GM19467 (cell line): ENCODE results near the gene ERMAP.

ENCODE experiments used
- ATAC-seq: cut with Tn5 transposase; IDR thresholded peaks from one replicate; pipeline ENCODE4 v1.9.1; 2021; ENCODE audit warnings: mild to moderate bottlenecking, moderate library complexity; ENCODE audit not compliant: unreplicated experiment

Gene ERMAP, protein sequence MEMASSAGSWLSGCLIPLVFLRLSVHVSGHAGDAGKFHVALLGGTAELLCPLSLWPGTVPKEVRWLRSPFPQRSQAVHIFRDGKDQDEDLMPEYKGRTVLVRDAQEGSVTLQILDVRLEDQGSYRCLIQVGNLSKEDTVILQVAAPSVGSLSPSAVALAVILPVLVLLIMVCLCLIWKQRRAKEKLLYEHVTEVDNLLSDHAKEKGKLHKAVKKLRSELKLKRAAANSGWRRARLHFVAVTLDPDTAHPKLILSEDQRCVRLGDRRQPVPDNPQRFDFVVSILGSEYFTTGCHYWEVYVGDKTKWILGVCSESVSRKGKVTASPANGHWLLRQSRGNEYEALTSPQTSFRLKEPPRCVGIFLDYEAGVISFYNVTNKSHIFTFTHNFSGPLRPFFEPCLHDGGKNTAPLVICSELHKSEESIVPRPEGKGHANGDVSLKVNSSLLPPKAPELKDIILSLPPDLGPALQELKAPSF

DNA sequence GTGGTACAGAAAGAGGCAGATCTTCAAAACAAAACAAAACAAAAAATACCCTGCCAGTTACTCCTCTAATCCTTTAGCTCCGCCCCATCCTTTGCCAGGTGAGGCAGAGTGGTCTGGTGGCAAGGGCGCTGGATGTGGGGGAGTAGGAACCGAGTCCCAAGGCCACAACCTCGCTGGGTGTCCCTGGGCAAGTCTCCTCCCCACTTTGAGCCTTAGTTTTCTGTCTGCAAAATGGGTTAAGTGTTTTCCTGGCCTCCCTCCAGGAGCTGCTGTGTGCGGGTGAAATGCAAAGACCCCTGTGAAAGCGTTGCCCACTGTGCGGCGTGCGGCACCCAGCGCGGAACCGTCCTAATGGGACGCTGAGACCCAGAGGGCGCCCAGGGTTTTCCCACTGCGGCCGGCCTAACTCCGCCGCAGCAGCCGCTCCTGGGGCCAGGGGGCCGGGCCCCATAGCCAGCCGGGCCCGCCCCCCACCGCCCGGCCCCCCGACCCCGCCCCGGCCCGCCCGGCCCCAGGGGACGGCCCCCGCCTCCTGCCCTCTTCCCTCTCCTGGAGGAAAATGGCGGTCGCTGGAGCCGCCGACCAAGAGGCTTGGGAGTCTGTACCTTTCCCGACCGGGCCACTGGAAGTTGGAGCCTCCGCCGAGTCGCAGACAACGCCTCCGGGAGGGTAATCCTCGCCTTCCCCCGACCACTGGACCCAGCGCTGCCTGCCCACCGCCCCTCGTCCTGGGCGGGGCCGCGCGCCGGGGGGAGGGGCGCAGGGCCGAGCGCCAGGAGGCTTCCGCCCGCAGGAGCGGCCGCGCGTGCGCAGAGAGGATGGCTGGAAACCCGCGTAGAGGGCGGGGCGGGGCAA is at the start of gene ERMAP, which contains the start of gene SVBP:
Gene ERMAP (plus strand): TSS at position 538 of the 855 bp plus-strand sequence. CDS start 13,327 bp downstream, outside the sequence.
Gene SVBP (minus strand): TSS at position 813 of the 855 bp plus-strand sequence. CDS start 853 bp downstream, outside the sequence.
- ATAC-seq = peak; percentile 75

DNA sequence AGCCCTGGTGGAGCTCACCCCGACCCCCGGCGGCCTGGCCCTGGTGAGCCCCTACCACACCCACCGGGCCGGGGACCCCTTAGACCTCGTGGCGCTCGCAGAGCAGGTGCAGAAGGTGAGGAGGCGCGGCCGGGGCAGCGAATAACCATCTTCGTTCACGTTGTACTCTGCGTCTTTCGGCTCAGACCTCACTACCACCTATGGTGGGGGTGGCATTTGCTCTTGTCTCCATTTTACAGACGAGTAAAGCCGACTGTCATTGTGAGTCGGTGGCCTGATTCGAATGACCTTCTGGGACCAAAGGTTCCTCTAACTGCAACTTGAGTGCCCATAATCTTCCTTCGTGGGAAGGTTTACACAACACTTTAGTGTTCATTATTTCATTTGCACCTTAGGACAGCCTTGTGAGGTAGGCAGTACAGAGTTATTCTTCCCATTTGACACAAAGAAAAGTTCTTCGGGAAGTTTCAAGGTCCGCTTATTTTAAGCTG is 49.4 kb upstream of the ERMAP start:
- peak; percentile 16 for ATAC-seq

DNA sequence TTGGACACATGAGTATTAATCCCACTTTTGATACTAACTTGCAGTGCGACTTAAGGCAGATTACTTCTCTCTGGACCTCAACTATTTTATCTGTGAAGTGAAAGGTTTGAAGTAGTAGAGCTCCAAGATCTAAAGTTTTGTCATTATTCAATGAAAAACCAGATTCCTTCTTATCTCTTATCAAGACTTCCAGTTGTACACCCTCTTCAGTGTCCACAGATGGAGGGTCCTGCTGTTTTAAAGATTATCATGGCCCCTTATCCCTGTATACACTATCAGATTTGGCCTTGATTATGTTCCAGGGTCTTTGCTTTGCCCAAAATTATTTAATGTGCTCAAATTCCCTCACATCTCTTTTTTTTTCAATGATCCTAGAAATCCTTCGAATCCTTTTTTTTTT is 48.8 kb upstream of the ERMAP start:
- ATAC-seq = no peak

DNA sequence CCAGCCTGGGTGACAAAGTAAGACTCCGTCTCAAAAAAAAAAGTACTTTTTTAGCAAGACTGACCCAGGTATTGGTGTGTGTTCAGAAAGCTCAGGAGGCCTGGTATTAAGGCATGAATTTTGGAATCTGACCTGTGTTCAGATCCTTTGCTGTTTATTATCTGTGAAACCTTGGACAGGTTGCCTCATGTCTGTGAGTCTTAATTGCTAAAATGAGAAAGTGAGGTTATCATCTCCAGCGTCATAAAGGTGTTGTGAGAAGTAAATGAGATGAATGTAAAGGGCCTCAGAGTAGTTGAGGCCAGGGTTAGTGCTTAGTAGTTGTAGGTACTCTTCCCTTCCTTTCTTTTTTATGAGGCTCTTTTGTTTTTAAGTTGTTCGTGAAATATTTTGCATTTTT is 47.1 kb upstream of the ERMAP start:
- ATAC-seq = no peak

DNA sequence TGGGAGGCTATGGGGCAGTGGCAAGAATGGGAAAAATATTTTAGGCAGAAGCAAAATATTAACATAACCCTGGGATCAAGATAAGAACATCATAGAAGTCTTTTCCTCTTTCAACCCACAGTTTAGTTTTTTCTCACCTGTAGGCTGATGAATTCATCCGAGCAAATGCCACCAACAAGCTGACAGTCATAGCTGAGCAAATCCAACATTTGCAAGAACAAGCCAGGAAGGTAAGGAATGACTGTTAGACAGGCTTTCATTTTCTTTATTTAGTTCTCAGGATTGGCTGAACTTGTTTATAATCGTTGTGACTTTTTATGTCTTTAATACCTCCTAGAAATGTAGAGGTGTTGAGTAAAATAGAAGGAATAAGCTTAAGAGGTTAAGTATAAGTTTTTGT is 43.5 kb upstream of the ERMAP start:
- ATAC-seq = no peak

DNA sequence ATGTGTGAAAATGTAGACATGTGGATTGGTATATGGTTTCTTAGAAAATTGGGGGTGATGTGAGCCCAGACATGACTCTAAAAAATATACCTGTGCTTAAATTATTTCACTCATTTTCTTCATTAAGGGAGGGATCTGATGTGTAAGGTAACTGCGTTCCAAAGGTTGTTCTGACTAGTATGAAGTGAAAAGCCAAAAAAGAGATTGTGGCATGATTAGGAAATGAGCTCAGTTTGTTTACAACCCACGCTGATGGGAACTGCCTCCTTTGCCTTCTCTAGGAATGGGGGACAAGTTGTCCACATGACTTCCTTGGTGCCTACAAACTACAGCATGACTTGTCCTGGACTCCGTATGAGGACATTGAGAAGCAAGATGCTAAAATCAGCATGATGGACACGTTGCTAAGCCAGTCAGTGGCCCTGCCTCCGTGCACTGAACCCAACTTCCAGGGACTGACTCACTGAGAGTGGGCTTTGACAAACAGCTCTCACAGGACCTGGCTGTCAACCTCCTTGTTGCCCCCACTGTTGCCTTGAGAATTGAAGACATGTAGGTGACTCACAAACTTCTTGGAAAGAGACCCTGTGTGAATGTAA is 41.9 kb upstream of the ERMAP start:
- no peak for ATAC-seq

DNA sequence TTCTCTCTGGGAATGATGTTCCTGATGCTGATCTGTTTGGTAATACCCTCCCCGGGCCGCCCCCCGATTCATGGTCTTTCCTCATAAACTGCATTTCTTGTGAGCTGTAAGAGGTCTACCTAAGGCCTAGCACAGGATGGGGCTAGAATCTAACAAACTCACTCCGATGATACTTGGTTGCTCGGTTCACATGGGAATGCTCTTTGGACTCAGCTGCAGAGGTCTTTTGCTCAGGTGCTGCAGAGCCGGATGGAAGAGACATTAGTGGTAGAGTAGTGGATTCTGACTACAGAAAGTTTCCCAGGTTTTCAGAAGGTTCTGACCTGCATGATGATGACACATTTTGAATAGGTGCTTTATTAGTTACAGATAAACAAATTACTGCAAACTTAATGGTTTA is 40.4 kb upstream of the ERMAP start:
- ATAC-seq = no peak

DNA sequence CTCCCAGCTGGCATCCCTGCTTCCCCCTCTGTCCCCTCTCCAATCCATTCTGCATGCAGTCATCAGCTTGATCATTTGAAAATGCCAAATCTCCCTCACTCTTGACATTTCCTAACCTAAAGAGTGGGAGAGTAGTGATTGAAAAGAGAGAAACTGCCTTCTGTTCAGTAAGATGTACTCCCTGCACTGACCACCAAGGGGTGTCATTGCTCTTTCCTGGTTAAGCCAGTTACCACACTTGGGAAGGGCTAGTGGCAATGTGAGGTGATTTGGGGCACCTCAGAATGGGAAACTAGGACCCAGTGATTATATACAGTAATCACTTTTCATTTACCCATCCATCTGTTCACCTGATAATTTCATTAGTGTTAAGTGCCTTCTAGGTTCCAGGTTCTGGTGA is 39.1 kb upstream of the ERMAP start:
- ATAC-seq = no peak

DNA sequence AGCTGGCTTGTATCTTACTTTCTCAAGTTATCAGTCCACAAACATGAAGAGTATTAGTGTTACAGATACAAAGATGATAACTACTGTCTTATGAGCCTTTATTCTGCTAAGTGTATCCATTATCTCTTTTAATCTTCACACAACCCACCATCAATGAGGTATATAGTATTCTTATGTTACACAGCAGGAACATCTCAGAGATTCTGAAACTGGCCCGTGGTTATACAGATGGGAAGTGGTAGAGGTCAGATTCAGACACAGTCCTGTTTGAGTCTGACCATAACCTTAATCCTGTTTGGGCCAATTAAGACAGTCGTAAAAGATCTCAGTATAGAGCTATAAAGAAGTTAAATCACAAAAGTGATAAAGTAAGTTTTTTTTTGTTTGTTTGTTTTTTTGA is 37.2 kb upstream of the ERMAP start:
- no peak for ATAC-seq

DNA sequence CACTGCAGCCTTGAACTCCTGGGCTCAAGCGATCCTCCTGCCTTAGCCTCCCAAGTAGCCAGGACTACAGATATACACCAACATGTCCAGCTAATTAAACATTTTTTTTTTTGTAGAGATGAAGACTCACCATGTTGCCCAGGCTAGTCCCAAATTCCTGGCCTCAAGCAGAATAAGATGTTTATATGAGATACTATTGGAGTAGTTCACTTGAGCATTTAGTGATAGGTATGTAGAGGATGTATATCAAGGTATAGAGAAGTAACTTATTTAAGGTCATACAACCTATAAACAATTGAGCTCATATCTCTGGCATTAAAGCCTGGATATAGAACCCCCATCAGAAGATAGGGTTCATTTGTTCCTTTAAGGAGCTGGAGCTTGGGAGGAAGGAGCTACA is 36.7 kb upstream of the ERMAP start:
- ATAC-seq = no peak

DNA sequence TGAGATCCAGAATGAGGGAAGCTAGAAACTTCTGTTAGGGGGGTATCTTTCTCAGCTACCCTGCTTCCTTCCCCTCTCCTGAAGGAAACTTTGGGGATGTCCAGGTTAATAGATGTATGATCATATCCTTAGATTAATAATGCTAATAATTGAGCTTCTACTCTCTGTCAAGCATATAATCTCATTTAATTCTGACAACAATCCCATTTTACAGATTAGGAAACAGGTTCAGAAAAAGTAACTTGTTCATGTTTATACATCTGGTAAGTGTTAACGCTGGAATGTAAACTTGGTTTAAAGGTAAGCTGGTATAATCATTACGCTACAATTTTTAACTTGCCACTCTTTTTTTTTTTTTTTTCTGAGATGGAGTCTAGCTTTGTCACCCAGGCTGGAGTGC is 33.8 kb upstream of the ERMAP start:
- no peak for ATAC-seq

DNA sequence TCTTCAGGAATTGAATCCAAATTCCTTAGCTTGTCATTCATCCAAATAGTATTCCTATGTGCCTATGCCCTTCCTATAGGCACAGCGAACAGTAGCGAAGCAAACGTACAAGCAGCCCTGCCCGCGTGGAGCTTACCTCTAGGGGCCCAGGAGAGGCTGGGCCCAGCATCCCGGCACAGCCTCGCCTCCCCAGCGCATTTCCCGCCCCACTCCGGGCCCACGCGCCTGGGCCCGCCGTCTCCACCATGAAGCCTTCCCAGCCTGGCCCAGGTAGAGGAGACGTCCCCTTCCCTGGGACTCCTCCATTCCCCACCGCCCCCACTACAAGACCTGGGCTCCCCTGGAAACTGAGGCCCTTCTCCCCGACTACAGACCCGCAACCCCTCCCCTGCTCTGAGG is 32.4 kb upstream of the ERMAP start:
- ATAC-seq = no peak

DNA sequence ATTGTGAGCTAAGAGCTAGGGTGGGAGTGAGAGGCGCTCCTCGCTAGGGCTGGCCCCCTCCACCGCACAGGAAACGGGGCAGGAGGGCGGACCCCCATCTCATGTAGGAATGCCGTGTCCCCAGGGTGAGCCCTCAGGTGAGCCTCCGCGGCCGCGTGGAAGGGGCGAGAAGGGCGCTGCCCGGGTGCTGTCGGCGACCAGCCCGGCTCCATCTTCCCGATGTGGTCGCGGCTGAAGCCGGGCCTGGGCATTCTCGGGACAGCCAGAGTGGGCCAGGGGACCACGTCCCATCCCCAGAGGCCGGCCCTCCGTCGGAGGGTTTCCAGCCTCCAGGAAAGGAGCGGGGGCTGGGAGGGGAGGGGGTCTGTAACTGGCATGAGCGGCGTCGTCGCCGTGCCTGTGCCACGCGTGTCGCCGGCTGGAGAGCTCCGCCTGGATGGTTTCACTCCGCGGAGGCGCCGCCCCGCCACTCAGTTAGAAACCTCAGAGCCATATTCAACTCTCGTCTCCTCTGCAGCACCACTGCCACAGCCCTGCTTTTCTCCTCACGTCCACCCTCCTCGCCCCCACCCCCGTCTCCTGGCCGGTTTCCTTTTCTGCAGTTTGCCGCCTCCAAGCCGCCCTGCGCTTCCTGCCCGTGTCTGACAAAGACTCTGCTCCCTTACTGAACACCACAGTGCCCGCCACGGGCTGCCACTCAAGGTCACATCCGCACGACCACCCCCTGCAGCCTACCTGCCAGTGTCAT is 31.8 kb upstream of the ERMAP start, which contains the start of gene TMEM269:
Gene TMEM269 (plus strand): TSS at position 46 of the 748 bp plus-strand sequence. CDS start 4,903 bp downstream, outside the sequence.
- ATAC-seq = no peak

DNA sequence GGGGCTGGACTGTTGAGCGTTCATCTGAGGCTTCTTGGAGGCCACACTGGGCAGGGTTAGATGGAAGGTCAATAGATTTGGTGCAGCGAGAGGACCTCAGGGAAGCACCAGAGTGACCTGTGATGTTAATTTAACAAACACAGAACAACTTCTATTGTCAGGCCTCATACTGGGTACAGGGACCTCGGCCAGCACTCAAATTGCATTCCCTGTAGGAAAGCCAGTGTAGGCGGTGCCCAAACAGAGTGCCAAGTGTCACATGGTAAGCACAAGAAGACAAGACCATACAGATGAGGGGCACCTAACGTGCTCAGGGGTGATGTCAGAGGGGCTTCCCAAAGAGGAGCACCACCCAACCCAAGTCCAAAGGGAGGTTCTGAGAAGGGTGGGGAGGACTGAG is 30.8 kb upstream of the ERMAP start:
- no peak for ATAC-seq

DNA sequence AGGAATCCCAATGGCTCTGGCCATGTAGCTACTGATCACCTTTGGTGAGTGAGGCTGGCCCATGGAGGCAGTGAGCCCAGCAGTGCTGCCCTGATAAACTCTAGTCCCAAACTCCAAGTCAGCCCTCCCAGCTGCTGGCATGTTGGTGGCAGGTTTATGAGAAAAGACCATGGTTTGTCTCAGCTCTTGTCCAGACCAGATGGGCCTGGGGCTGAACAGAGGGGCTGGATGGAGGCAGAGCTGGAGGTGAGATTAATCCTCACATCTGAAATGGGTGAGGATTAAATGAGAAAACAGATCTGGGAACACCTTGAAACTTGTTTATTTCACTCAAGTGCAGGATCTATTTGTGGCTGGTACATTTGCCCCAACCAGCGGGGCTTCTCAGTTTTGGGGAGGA is 28.9 kb upstream of the ERMAP start:
- no peak for ATAC-seq

DNA sequence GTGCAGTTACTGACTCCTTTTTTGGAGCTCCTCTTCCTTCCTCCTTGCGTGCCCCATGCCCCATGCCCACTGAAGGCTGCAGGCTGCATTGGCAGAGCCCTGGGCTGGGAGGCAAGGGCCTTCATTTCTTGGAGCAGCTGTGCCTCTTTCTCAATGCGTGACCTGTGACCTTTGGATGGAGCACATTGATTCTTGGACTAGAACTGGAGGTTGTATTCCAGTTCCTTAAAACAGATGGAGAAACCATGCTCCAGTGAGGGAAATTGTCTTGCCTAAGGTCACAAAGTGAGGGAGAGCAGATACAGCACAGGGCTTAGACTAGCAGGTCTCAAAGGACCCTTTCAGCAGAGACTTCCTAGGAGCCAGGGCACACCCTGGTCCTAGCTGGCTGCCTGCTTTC is 23.1 kb upstream of the ERMAP start:
- ATAC-seq = no peak

DNA sequence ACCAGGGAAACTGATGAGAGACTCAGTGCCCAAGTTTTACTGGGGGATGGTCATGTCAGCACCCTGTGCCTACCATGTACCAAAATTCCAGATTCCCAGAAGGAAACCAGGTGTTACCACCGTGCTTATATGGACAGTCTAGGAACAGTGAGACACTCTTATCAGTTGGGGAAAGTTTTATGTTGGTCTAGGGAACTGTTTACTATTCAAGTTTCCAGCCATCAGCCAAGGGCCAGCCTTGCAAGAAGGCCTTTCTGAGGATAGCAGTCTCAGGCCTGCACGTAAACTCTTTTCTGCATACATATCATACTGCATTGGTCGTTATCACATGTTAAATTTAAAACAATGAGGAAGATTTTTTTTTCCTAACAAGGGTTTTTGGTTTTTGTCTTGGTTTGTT is 19.5 kb upstream of the ERMAP start:
- no peak for ATAC-seq

DNA sequence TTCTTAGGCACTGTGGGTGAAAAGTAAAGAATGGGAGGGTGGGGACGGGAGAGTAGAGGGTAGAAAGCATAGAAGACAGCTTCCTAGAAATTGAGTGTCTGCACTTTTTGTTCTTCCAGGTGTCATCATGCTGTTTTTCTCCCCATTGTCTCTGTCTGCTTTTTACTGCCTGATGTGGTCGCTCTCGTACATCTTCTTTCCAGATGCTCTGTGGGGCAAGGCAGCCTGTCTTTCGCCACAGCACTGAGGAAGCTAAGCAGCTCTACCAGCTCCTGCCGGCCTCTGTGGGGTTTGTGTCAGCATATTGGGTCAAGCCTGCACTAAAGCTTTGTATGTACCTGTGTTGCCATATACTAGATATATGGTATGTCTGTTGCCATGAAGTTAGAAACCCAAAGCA is 18.9 kb upstream of the ERMAP start:
- ATAC-seq = no peak

DNA sequence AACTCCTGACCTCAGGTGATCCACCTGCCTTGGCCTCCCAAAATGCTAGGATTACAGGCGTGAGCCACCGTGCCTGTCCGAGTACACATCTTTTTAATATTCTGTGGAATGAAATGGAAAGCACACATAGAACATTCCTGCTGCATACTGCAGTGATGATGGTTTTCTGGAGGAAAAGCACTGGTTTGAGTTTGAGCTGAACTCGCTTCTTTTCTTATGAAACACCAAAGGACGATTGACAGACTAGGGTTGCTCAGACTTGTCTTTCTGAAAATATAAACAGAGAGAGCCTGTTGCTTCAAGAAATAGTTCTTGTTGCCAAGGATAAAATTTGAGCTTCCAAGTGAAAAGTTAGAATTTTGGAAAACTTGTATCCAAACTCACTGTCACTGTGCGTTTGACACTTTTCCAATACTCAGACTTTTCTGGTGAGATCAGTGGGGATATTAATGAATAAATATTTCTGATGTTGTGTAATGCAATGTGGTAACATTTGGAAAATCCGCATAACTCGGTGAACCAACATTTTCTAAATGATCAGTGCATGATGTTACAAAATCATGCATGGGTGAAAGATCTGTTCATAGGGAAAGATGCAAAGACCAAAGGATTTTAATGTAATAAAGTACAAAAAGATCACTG is 15.0 kb upstream of the ERMAP start:
- ATAC-seq = no peak

DNA sequence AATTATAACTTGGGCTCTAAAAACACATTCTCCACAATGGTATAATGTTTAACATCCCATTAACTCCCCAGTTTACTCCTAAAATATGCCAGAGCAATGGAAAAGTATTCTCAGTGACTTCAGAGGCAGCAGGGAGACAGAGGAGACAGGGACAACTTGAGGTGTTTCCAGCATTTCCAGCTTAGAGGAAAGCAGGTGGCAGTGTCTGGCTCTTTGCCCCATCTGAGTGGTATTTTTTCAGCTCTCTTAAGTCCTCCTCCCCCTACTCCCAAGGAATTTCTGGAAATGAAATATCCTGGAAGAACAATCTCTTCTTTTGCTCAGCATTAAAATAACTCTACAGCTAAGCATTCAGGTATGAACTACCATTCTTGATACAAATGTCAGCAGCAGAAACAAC is 10.8 kb upstream of the ERMAP start:
- ATAC-seq = no peak
